ENCODE results near the gene RELL2.

Gene RELL2

GRCh38 chr5:141640698-141641097 lies 3.9 kb downstream of the RELL2 start:
- Histone ChIP-seq H3K4me2 (ENCODE audit: low read length) (no peak overlapping the region), H3K79me2 (ENCODE audit: control insufficient read depth, low read length) (peaks cover 32% of the 10 kb centered on the region), H3K4me1 (ENCODE audit: control insufficient read depth, low read length) (peaks cover 18% of the 10 kb centered on the region), H3K4me3 (ENCODE audit: low read length) (no peak overlapping the region), H3K9me3 (ENCODE audit: control insufficient read depth, insufficient read depth, low read length) (no peaks in the 10 kb centered on the region), H3K36me3 (ENCODE audit: control insufficient read depth, low read length) (peaks cover 46% of the 10 kb centered on the region), H3K27ac (ENCODE audit: low read depth, low read length) (no peak overlapping the region), H3K27me3 (ENCODE audit: control insufficient read depth, low read length) (no peaks in the 10 kb centered on the region), H3F3A (ENCODE audit: control insufficient read depth, insufficient read depth) (peaks cover 15% of the 10 kb centered on the region), H3K9me2 (replicated peaks; ENCODE audit: control insufficient read depth, low read length) (no peaks in the 10 kb centered on the region), H4K20me1 (ENCODE audit: control insufficient read depth, insufficient read depth, low read depth, low read length) (peaks cover 6% of the 10 kb centered on the region; the same call in 1 of the 2 replicates)
- TF ChIP-seq EZH2phosphoT487 (IDR thresholded peaks at IDR 0.05; ENCODE audit: borderline replicate concordance, low read length) = no peak
- TF ChIP-seq CTCF (IDR thresholded peaks at IDR 0.05; ENCODE audit: low read depth, low read length, poor library complexity, severe bottlenecking) = no peak

- Histone ChIP-seq H3K27ac (ENCODE audit: low read depth, low read length) (no peak overlapping the region), H3K27me3 (ENCODE audit: control insufficient read depth, low read length) (no peaks in the 10 kb centered on the region), H3F3A (ENCODE audit: control insufficient read depth, insufficient read depth) (peaks cover 15% of the 10 kb centered on the region), H3K9me2 (replicated peaks; ENCODE audit: control insufficient read depth, low read length) (no peaks in the 10 kb centered on the region), H3K4me2 (ENCODE audit: low read length) (no peak overlapping the region), H3K9me3 (ENCODE audit: control insufficient read depth, insufficient read depth, low read length) (no peaks in the 10 kb centered on the region), H4K20me1 (ENCODE audit: control insufficient read depth, insufficient read depth, low read depth, low read length) (no peaks in the 10 kb centered on the region), H3K36me3 (ENCODE audit: control insufficient read depth, low read length) (peaks cover 40% of the 10 kb centered on the region), H3K79me2 (ENCODE audit: control insufficient read depth, low read length) (peaks cover 22% of the 10 kb centered on the region), H3K4me3 (ENCODE audit: low read length) (no peak overlapping the region), H3K4me1 (ENCODE audit: control insufficient read depth, low read length) (peaks cover 14% of the 10 kb centered on the region)
- TF ChIP-seq CTCF (IDR thresholded peaks at IDR 0.05; ENCODE audit: low read depth, low read length, poor library complexity, severe bottlenecking) = no peak
- no peak for TF ChIP-seq EZH2phosphoT487 (IDR thresholded peaks at IDR 0.05; ENCODE audit: borderline replicate concordance, low read length)
These were observed 5.0 kb downstream of the RELL2 start for GRCh38 chr5:141641634-141642267.

- Histone ChIP-seq H3F3A (ENCODE audit: control insufficient read depth, insufficient read depth) (peaks cover 9% of the 10 kb centered on the region), H4K20me1 (ENCODE audit: control insufficient read depth, insufficient read depth, low read depth, low read length) (no peaks in the 10 kb centered on the region), H3K9me2 (replicated peaks; ENCODE audit: control insufficient read depth, low read length) (no peaks in the 10 kb centered on the region), H3K9me3 (ENCODE audit: control insufficient read depth, insufficient read depth, low read length) (no peaks in the 10 kb centered on the region), H3K27me3 (ENCODE audit: control insufficient read depth, low read length) (no peaks in the 10 kb centered on the region), H3K4me1 (ENCODE audit: control insufficient read depth, low read length) (peaks cover 9% of the 10 kb centered on the region; the same call in 1 of the 2 replicates), H3K27ac (ENCODE audit: low read depth, low read length) (no peak overlapping the region), H3K36me3 (ENCODE audit: control insufficient read depth, low read length) (peaks cover 11% of the 10 kb centered on the region; the same call in 1 of the 2 replicates), H3K4me3 (ENCODE audit: low read length) (no peak overlapping the region), H3K79me2 (ENCODE audit: control insufficient read depth, low read length) (no peaks in the 10 kb centered on the region), H3K4me2 (ENCODE audit: low read length) (no peak overlapping the region)
- no peak for TF ChIP-seq EZH2phosphoT487 (IDR thresholded peaks at IDR 0.05; ENCODE audit: borderline replicate concordance, low read length)
- no peak for TF ChIP-seq CTCF (IDR thresholded peaks at IDR 0.05; ENCODE audit: low read depth, low read length, poor library complexity, severe bottlenecking)
These were observed 9.2 kb downstream of the RELL2 start for GRCh38 chr5:141646026-141646425.

Measured in DOHH2 (cell line).